SK-N-SH treated with all-trans-retinoic acid at 6 μM for 48 hours (cell line): ENCODE results near the gene OAS2.

Experiments
- ATAC-seq: fragments of 200-7000 bp; cut with Tn5 transposase; 3 replicates; pipeline ENCODE4 v1.9.1; 2020; ENCODE audit warnings: mild to moderate bottlenecking, moderate library complexity
- ARNTL ChIP-seq: fragments of 450-650 bp; formaldehyde crosslinking; IDR thresholded peaks from 2 replicates; pipeline ENCODE4 v1.5.0; 2020; ENCODE audit warnings: low read depth, mild to moderate bottlenecking, moderate library complexity, borderline replicate concordance
- BACH2 ChIP-seq: fragments of 250-450 bp; sonication (Bioruptor Pico); IDR thresholded peaks from 2 replicates; pipeline ENCODE4 v1.9.0; 2021; ENCODE audit warnings: mild to moderate bottlenecking, borderline replicate concordance
- CSDC2 ChIP-seq: fragments of 250-450 bp; sonication (Bioruptor Pico); IDR thresholded peaks from 2 replicates; pipeline ENCODE4 v1.5.0; 2020; ENCODE audit warnings: mild to moderate bottlenecking, moderate library complexity
- CSRNP3 ChIP-seq: fragments of 250-450 bp; sonication (Bioruptor Pico); IDR thresholded peaks from 2 replicates; pipeline ENCODE4 v1.5.1; 2021; ENCODE audit warnings: mild to moderate bottlenecking, moderate library complexity
- ESRRG ChIP-seq: fragments of 250-450 bp; sonication (Bioruptor Pico); IDR thresholded peaks from 2 replicates; pipeline ENCODE4 v1.6.1; 2021; ENCODE audit warnings: mild to moderate bottlenecking
- GLIS3 ChIP-seq: fragments of 250-450 bp; sonication (Bioruptor Pico); IDR thresholded peaks from 2 replicates; pipeline ENCODE4 v1.5.0; 2020; ENCODE audit warnings: mild to moderate bottlenecking, moderate library complexity
- ISL1 ChIP-seq: fragments of 250-450 bp; sonication (Bioruptor Pico); IDR thresholded peaks from 2 replicates; pipeline ENCODE4 v2.1.2; 2022; ENCODE audit warnings: mild to moderate bottlenecking, moderate library complexity
- PATZ1 ChIP-seq: fragments of 250-450 bp; sonication (Bioruptor Pico); IDR thresholded peaks from 2 replicates; pipeline ENCODE4 v1.8.0; 2020; ENCODE audit warnings: mild to moderate bottlenecking, moderate library complexity, borderline replicate concordance
- POU6F1 ChIP-seq: fragments of 250-450 bp; sonication (Bioruptor Pico); IDR thresholded peaks from 2 replicates; pipeline ENCODE4 v1.8.0; 2021; ENCODE audit warnings: low read depth, mild to moderate bottlenecking, moderate library complexity, borderline replicate concordance
- PPARA ChIP-seq: fragments of 250-450 bp; sonication (Bioruptor Pico); IDR thresholded peaks from 2 replicates; pipeline ENCODE4 v1.5.0; 2020; ENCODE audit warnings: mild to moderate bottlenecking, borderline replicate concordance
- RARB ChIP-seq: fragments of 250-450 bp; sonication (Bioruptor Pico); IDR thresholded peaks from 2 replicates; pipeline ENCODE4 v1.8.0; 2021; ENCODE audit warnings: mild to moderate bottlenecking, moderate library complexity
- TCF4 ChIP-seq: fragments of 250-450 bp; sonication (Bioruptor Pico); IDR thresholded peaks from 2 replicates; pipeline ENCODE4 v1.8.0; 2021; ENCODE audit warnings: mild to moderate bottlenecking, moderate library complexity, borderline replicate concordance
- TOX ChIP-seq: fragments of 250-450 bp; sonication (Bioruptor Pico); IDR thresholded peaks from 2 replicates; pipeline ENCODE4 v1.8.0; 2021; ENCODE audit warnings: mild to moderate bottlenecking, moderate library complexity, borderline replicate concordance
- TSHZ2 ChIP-seq: fragments of 250-450 bp; sonication (Bioruptor Pico); IDR thresholded peaks from 2 replicates; pipeline ENCODE4 v1.5.0; 2020; ENCODE audit warnings: mild to moderate bottlenecking, moderate library complexity
- ZC3H10 ChIP-seq: fragments of 250-450 bp; sonication (Bioruptor Pico); IDR thresholded peaks from 2 replicates; pipeline ENCODE4 v1.5.1; 2021; ENCODE audit warnings: mild to moderate bottlenecking, moderate library complexity
- ZFP3 ChIP-seq: fragments of 250-450 bp; sonication (Bioruptor Pico); IDR thresholded peaks from 2 replicates; pipeline ENCODE4 v1.5.0; 2020; ENCODE audit warnings: mild to moderate bottlenecking, moderate library complexity
- ZFP30 ChIP-seq: fragments of 450-650 bp; formaldehyde crosslinking; IDR thresholded peaks from 2 replicates; pipeline ENCODE4 v1.5.0; 2022; ENCODE audit warnings: mild to moderate bottlenecking, moderate library complexity
- ZNF565 ChIP-seq: fragments of 450-650 bp; formaldehyde crosslinking; conservative IDR thresholded peaks from 2 replicates; pipeline ENCODE4 v1.5.0; 2020; ENCODE audit warnings: low read depth, mild to moderate bottlenecking, moderate library complexity
- ZNF70 ChIP-seq: fragments of 450-650 bp; formaldehyde crosslinking; IDR thresholded peaks from 2 replicates; pipeline ENCODE4 v1.5.0; 2020; ENCODE audit warnings: mild to moderate bottlenecking, moderate library complexity
- ZNF8 ChIP-seq: fragments of 450-650 bp; formaldehyde crosslinking; IDR thresholded peaks from 2 replicates; pipeline ENCODE4 v1.5.0; 2020; ENCODE audit warnings: mild to moderate bottlenecking, moderate library complexity

Gene OAS2

GRCh38 chr12:112967858-112968257 is 10.5 kb upstream of the OAS2 start:
- no peak for ATAC-seq
- no peak for TF ChIP-seq RARB
- no peak for TF ChIP-seq GLIS3 (CRISPR knock-in tag)
- TF ChIP-seq TOX (CRISPR knock-in tag) = no peak
- no peak for TF ChIP-seq BACH2
- no peak for TF ChIP-seq POU6F1 (CRISPR knock-in tag)
- TF ChIP-seq ZC3H10 = no peak
- TF ChIP-seq ESRRG (CRISPR knock-in tag) = no peak
- TF ChIP-seq ISL1 (CRISPR knock-in tag) = no peak
- no peak for TF ChIP-seq CSRNP3
- TF ChIP-seq ZFP30 (CRISPR knock-in tag) = no peak
- no peak for TF ChIP-seq ZNF70 (CRISPR knock-in tag)
- TF ChIP-seq PATZ1 (CRISPR knock-in tag) = no peak
- TF ChIP-seq CSDC2 (CRISPR knock-in tag) = no peak
- TF ChIP-seq TSHZ2 = no peak

- no peak for ATAC-seq
- no peak for TF ChIP-seq CSRNP3
- no peak for TF ChIP-seq PPARA (CRISPR knock-in tag)
- no peak for TF ChIP-seq ZNF70 (CRISPR knock-in tag)
Observed at GRCh38 chr12:112969547-112970306, 8.6 kb upstream of the OAS2 start.

- no peak for ATAC-seq
- TF ChIP-seq TOX (CRISPR knock-in tag) = no peak
- no peak for TF ChIP-seq TSHZ2
- no peak for TF ChIP-seq ZNF565 (CRISPR knock-in tag)
- TF ChIP-seq BACH2 = no peak
- TF ChIP-seq CSRNP3 = no peak
- no peak for TF ChIP-seq ESRRG (CRISPR knock-in tag)
- TF ChIP-seq ZNF70 (CRISPR knock-in tag) = no peak
- TF ChIP-seq ZFP30 (CRISPR knock-in tag) = no peak
- no peak for TF ChIP-seq ISL1 (CRISPR knock-in tag)
- TF ChIP-seq TCF4 (CRISPR knock-in tag) = no peak
- TF ChIP-seq RARB = no peak
- TF ChIP-seq GLIS3 (CRISPR knock-in tag) = no peak
- no peak for TF ChIP-seq POU6F1 (CRISPR knock-in tag)
- TF ChIP-seq ZFP3 (CRISPR knock-in tag) = no peak
- TF ChIP-seq ARNTL (CRISPR knock-in tag) = no peak
- TF ChIP-seq ZNF8 (CRISPR knock-in tag) = no peak
Observed at GRCh38 chr12:112970391-112970790, 7.9 kb upstream of the OAS2 start.
